GM21723 (cell line): ENCODE data around the gene FOXRED1.
A peak's percentile ranks its signal among the peaks of the same experiment; 100 is the strongest.
"Not testable (repeated sequence)": the region's sequence is repeated elsewhere in the genome, so short reads cannot be mapped to it uniquely, and the experiment has no call there.

ENCODE experiments used
- ATAC-seq: cut with Tn5 transposase; IDR thresholded peaks from one replicate; pipeline ENCODE4 v1.9.1; 2021; ENCODE audit warnings: mild to moderate bottlenecking, moderate library complexity; ENCODE audit not compliant: unreplicated experiment

Gene FOXRED1

GRCh38 chr11:126268708-126269579, at the start of gene FOXRED1, which contains the start of gene SRPRA:
TSS of gene FOXRED1 (plus strand) at chr11:126269154. CDS start at chr11:126269207, 53 bp downstream.
TSS of gene SRPRA (minus strand) at chr11:126268895. CDS start at chr11:126268804, 91 bp downstream.
- peak; percentile 99 for ATAC-seq

GRCh38 chr11:126219547-126219946, 49.4 kb upstream of the FOXRED1 start:
- ATAC-seq, result no peak

GRCh38 chr11:126224647-126225294, 44.2 kb upstream of the FOXRED1 start:
- ATAC-seq, result no peak

GRCh38 chr11:126225295-126225665, 43.7 kb upstream of the FOXRED1 start:
- no peak for ATAC-seq

- ATAC-seq, result no peak
Measured at GRCh38 chr11:126226334-126227084, 42.4 kb upstream of the FOXRED1 start.

GRCh38 chr11:126229858-126230540, 39.0 kb upstream of the FOXRED1 start:
- ATAC-seq, result no peak

GRCh38 chr11:126231725-126232459, 37.1 kb upstream of the FOXRED1 start:
- no peak for ATAC-seq

- ATAC-seq, result no peak
Measured at GRCh38 chr11:126232683-126233082, 36.3 kb upstream of the FOXRED1 start.

GRCh38 chr11:126233391-126233790, 35.6 kb upstream of the FOXRED1 start:
- no peak for ATAC-seq

GRCh38 chr11:126246636-126247035, 22.3 kb upstream of the FOXRED1 start:
- no peak for ATAC-seq

- no peak for ATAC-seq
Measured at GRCh38 chr11:126253265-126253664, 15.7 kb upstream of the FOXRED1 start.

- no peak for ATAC-seq
Measured at GRCh38 chr11:126254819-126255218, 14.1 kb upstream of the FOXRED1 start.

GRCh38 chr11:126255507-126255906, 13.4 kb upstream of the FOXRED1 start:
- ATAC-seq, result not testable (repeated sequence)

- ATAC-seq, result no peak
Measured at GRCh38 chr11:126256216-126256615, 12.7 kb upstream of the FOXRED1 start.

GRCh38 chr11:126257144-126257543, 11.8 kb upstream of the FOXRED1 start:
- no peak for ATAC-seq

- ATAC-seq, result no peak
Measured at GRCh38 chr11:126257764-126258163, 11.2 kb upstream of the FOXRED1 start.

GRCh38 chr11:126262216-126262615, 6.7 kb upstream of the FOXRED1 start:
- no peak for ATAC-seq

GRCh38 chr11:126263489-126263888, 5.5 kb upstream of the FOXRED1 start:
- no peak for ATAC-seq

GRCh38 chr11:126265811-126266210, 3.1 kb upstream of the FOXRED1 start:
- no peak for ATAC-seq

GRCh38 chr11:126267650-126268049, 1.3 kb upstream of the FOXRED1 start:
- ATAC-seq, result no peak
